Erythroblast (primary cell): ENCODE measurements around the gene FLRT2.

Experiments used
- GATA1 ChIP-seq: IDR thresholded peaks from 2 replicates; pipeline ENCODE4 v1.6.1; 2011; ENCODE audit warnings: low read depth, mild to moderate bottlenecking, control low read depth, low read length, moderate library complexity
- POLR2A ChIP-seq: IDR thresholded peaks from 2 replicates; pipeline ENCODE4 v1.6.1; 2011; ENCODE audit warnings: mild to moderate bottlenecking, low read length

- TF ChIP-seq POLR2A (no peak), GATA1 (no peak)
Observed at GRCh38 chr14:85576218-85576617, 46.3 kb downstream of the FLRT2 start.
